Medulla oblongata (tissue), 1 donor: ENCODE measurements around the gene LRRC49.
"Not testable (repeated sequence)": the region's sequence is repeated elsewhere in the genome, so short reads cannot be mapped to it uniquely, and the experiment has no call there.

Experiments
- DNase-seq: peaks from one replicate; pipeline ENCODE4 v3.0.0-alpha.2; 2015; ENCODE audit errors: extremely low spot score

Gene LRRC49

DNA sequence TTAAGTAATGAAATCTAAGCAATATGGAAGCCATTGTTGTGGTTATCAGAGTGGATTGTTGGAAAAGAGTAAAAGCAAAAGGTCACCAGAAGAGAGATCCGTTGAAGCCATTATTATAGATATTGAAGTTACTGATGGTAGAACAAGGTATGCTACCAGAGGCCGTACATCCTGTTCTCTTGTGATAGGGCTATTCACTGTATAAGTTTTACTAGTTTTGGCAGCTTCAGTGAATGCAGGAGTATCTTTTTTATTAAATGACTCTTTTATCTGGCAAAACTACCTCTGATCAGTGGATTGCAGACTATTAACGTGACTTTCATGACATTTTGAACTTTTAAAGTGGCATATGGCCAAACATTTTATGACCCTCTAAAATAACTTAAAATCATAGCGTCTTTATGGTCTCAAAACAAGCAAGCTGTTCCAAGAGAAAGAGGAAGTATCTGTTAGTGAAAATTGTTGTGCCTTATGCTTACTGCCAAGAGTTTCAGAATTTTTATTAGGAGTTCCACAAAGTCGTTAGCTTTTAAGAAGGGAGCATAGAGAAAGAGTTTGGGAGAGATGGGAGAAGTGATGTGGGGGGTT lies 102.9 kb downstream of the LRRC49 start:
- DNase-seq: no peak

DNA sequence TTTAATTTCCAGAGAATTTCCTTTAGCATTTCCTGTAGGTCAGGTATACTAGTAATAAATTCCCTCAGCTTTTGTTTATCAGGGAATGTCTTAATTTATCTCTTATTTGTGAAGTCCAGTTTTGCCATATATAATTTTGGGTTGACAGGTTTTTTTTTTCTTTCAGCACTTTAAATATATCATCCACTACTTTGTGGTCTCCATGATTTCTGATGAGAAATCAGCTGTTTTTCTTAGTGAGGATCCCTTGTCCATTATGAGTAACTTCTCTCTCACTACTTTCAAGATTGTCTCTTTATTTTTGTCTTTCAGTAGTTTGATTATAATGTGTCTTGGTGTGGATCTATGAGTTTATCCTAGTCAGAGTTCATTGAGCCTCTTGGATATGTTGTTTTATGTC lies 105.7 kb downstream of the LRRC49 start:
- DNase-seq: no peak

DNA sequence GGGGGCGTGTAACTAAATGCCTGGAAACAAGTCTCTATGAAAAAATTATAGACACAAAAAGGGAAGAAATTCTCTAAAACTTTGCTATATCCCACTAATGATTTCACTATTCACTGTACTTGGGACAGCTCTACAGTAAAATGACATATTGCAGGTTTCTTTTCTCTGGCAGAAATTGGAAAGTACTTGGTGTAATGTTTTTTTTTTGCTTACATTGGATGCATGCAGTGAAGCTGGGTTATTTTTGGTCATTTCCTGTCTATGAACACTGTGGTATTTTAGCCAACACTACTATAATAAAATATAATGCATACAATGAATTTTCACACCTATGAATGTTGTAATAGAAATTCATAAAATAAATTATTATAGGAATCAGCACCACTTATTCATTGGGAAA lies 109.7 kb downstream of the LRRC49 start:
- DNase-seq: no peak

DNA sequence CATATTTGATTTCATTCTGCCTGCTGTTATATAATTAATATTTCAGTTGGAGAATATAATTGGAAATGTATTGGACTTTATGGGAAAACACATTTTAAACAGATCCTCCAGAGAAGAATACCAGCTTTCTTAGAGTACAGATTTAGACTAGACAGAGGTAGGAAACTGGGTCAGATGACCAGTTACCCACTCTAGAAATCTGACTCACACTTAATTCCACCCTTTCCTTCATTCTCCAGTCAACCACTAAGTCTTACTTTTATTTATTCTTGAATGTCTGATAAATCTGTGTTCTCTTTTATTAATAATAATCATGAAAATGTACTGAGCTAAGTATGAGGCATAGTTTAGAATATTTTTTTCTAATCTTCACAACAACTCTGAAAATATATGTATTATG lies 110.7 kb downstream of the LRRC49 start:
- DNase-seq: no peak

DNA sequence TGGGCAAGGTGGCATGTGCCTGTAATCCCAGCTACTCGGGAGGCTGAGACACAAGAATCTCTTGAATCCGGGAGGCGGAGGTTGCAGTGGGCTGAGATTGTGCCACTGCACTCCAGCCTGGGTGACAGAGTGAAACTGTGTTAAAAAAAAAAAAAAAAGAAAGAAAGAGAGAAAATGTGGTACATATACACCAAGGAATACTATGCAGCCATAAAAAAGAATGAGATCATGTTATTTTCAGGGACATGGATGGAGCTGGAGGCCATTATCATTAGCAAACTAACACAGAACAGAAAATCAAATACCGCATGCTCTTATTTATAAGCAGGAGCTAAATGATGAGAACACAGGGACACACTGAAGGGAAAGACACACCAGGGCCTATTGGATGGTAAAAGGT lies 111.9 kb downstream of the LRRC49 start:
- not testable (repeated sequence) for DNase-seq

DNA sequence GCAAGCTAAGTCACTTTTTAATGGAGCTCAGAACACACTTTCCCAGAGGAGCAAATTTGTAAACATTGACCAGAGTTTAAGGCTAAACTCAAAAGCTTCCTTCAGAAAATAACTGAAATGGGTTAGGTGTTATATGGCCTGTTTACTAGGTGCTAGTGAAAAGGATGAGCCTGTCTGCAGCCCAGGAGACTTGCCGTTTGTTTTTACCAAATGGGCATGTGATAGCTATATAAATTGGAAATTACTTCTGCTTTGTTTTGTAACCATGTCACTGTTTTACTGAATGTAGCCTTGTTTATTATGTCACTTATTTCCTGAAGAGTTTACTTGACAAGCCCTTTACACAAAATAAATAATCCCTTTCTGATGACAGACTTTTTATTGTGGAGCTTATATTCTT lies 113.3 kb downstream of the LRRC49 start:
- DNase-seq: no peak

DNA sequence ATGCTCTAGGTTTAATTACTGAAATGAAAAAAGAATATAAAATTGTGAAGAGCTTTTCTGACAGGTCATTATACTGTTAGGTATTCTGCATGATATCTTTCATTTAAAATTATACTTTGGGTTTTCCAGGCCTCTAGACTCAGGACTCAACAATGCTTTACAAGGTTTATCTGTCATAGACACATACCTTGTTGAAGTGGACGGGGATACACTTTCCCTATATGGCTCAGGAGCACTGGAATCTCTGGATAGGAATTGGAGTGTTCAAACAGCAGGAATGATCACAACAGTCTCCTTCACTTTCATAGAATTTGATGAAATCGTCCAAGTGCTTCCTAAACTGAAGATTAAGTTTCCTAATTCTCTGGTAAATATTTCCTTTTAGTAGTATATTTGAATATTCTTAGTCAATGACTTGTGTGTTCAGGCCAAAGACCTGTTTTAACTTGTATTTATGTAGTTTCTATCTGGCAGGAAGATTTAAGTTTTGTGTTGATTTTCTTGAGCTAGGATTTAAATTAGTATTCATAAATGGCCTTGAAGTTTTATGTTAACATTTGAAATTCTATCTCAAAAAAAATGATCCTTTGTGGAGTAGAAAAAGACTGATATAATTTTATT lies 115.7 kb downstream of the LRRC49 start:
- DNase-seq: no peak

DNA sequence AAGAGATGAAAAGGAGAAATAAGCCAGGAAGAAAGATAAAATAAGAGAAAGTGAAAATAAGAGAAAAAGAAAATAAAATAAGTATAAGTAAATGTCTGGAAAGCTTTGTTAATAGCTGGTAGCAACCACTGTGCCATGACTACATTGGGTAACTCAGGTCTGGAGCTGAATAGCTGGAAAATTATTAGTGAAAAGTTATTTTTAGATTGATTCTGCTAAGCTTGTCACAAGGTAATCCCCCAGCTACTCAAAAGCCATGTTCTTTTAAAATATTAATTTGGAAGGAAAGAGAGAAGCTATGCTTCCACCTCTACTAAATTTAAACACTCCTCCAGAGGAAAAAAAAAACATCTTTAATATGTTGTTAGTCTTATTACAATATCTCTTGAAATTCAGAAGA lies 117.8 kb downstream of the LRRC49 start:
- no peak for DNase-seq

DNA sequence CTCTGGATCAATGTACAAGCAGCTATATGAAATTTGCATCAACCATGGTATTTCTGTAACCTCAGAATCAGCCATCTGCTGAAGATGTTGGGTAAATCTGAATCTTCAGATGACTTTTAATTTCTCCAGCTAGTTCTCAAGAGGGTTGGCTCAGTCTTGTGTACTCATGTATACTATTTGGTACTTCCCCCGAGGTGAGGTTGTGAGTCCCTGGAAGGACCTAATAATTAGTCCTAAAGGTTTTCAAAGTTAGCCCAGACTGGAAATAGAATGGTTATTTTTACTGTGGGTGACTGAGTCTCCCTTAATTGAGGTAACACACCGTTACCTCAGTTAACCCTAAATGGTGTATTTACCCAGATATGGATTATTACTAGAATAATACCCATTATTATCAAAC lies 118.4 kb downstream of the LRRC49 start:
- DNase-seq: no peak

DNA sequence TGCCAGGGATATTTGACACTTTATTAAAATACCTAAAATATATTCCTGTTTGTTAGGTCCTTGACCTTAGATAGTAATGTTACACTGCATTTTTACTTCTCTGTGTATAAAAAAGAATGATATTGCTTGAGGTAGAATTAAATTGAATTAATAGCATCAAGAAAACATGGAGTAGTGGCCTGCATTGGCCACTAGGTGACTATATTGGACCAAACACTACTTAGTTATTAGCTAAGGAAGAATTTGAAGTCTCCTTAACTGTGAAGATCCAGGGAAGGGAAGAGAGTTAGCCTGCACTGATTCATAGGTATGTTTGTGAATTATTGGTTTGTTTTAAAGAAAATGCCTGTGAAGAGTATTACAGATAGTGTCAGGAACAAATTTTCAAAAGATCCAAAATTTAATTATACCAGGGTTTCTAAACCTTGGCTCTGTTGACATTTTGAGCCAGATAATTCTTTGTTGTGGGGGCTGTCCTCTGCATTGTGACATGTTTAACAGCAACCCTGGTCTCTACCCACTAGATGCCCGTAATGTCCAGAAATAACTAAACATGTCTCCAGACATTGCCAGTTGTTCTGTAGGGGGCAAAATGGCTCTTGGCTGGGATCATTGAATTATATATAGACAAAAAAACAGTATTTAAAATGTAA lies 119.0 kb downstream of the LRRC49 start:
- no peak for DNase-seq

DNA sequence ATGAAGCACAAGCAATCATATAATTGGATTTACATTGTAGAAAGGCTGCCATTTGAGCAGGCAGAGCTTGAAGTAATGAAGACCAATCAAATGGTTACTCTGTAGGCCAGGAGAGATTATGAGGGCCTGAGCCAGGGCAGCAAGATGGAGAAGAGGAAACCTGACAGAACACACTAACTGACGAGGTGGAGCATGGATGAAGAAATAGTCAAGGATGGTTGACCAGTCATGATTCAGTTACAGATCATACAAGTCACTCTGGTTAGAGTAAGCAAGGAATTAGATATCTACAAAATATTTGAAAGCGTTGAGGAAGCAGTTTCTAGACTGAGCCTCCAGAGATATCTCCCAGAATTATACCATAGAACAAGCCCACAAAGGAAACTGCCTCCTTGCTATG lies 120.8 kb downstream of the LRRC49 start:
- no peak for DNase-seq

DNA sequence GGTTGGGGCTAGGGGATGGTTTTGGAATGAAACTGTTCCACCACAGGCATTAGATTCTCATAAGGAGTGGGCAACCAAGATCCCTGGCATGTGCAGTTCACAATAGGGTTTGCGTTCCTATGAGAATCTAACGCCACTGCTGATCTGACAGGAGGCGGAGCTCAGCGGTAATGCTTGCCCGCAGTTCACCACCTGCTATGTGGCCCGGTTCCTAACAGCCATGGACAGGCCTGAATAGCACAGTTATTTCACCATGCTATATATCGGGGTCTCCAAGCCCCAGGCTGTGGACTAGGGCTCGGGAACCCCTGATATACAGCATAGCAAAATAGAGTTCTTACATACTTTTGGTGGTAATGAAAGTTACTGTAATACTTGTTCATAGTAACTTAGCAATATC lies 122.7 kb downstream of the LRRC49 start:
- DNase-seq: no peak

DNA sequence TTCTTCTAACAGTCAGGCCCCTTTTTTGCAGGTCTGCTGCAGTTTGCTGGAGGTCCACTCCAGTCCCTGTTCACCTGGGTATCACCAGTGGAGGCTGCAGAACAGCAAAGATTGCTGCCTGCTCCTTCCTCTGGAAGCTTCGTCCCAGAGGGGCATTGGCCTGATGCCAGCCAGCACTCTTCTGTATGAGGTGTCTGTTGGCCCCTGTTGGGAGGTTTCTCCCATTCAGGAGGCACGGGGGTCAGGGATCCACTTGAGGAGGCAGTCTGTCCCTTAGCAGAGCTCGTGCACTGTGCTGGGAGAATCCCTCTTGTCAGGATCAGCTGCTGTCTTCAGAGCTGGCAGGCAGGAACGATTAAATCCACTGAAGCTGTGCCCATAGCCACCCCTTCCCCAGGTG lies 138.6 kb downstream of the LRRC49 start:
- not testable (repeated sequence) for DNase-seq

DNA sequence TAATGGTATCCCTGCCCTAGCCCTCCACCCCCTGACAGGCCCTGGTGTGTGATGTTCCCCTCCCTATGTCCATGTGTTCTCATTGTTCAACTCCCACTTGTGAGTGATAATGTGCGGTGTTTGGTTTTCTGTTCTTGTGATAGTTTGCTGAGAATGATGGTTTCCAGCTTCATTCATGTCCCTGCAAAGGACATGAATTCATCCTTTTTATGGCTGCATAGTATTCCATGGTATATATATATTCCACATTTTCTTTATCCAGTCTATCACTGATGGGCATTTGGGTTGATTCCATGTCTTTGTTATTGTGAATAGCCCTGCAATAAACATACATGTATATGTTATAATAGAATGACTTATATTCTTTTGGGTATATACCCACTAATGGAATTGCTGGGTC lies 142.9 kb downstream of the LRRC49 start:
- DNase-seq: not testable (repeated sequence)

DNA sequence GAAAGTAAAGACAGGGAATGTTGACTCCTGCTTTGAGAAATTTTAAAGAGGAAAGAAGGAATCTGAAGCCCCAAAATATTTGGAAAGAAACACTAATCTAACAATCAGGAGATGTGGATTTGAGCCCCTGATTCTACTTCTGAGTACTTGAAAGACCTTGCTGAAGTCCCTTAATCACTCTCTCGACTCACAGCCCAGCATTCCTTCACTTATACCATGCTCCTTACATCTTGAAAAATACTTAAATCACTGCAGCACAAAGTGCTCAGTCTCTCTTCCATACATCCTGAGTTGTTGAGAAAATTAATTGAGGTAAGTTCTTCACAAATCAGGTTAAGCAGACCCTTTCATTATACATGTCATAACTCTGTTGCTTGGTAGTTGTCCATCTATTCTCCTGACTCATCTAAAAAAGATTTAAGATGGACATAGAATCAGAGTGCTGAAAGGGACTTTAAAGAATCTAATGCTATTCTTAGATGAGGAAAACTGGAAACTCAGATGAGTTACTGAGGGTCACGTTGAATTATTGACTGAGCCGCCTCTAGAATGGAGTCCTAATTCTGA lies 149.8 kb downstream of the LRRC49 start:
- no peak for DNase-seq

DNA sequence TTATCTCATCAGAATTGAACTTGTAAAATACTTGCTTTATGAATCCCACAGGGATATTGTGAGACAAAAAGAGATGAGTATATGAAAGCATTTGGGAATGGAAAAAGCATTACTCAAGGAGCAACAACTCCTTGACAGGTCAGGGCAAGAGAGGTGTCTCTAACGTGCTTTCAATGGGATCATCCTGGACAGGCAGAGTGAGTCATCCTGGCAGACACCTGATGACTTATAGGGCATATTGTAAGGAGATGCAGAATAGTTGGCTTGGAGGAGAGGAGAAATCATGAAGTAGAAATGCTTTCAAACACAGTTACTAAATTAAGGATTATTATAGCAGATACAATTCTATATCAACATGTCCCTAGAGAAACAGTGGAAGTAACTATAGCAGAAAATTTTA lies 150.7 kb downstream of the LRRC49 start:
- DNase-seq: no peak

DNA sequence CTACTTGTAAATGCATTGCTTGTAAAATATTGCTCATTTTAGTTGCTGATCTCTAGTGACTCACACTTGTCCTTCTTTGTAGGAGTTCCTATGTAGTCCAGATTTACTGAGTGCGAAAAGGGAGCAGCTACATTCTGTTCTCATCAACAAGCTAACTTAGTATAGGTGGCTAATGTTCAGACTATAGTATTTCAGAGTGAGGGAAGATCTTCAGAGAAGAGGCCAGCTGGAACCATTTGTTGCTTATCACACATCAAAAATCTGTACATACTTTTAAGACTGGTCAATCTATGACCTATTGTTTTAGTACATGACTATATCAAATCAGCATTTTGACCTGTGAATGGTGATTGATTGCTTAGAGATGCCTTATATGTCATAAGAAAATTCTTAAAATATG lies 151.4 kb downstream of the LRRC49 start:
- no peak for DNase-seq

DNA sequence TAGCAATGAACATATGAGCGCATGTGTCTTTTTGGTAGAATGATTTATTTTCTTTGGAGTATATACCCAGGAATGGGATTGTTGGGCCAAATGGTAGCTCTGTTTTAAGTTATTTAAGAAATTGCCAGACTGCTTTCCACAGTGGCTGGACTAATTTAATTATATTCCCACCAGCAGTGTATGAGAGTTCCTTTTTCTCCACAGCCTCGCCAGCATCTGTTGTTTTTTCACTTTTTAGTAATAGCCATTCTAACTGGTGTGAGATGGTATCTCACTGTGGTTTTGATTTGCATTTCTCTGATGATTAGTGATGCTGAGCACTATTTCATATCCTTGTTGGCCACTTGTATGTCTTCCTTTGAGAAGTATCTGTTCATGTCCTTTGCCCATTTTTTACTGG lies 153.5 kb downstream of the LRRC49 start:
- DNase-seq: not testable (repeated sequence)

DNA sequence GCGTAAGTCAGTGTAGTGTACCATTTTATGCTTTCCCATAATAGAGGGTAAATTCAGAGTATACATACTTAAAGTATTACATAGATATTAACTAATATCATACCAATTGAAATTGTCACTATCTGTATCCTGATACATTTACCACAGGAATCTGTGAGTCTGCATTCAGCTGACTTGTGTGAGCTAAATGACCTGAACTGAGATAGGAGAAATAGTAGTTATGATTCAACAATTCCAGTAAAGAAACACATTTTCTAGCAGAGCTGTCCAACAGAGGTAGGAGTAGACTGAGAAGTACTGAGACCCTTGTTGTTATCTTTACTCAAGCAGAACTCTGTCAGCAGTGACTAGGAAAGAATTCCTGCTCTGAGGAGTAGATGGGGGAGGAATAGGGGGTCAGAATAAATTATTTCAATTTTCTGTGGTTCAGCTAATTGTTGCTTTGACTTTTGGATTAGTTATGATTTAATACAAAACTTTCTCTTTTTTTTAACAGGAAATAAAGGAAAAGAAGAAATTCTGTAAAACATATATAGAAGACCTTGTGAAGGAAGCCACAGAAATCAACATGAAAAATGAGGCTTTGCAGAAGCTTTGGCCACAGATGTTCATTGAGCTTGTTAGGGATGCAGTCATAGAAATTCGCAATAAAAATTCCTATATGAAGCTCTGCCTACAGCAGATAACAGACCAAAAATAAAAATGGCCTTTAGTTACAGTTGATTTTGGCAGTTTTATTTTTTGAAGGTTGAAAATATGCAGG lies 156.5 kb downstream of the LRRC49 start:
- no peak for DNase-seq

DNA sequence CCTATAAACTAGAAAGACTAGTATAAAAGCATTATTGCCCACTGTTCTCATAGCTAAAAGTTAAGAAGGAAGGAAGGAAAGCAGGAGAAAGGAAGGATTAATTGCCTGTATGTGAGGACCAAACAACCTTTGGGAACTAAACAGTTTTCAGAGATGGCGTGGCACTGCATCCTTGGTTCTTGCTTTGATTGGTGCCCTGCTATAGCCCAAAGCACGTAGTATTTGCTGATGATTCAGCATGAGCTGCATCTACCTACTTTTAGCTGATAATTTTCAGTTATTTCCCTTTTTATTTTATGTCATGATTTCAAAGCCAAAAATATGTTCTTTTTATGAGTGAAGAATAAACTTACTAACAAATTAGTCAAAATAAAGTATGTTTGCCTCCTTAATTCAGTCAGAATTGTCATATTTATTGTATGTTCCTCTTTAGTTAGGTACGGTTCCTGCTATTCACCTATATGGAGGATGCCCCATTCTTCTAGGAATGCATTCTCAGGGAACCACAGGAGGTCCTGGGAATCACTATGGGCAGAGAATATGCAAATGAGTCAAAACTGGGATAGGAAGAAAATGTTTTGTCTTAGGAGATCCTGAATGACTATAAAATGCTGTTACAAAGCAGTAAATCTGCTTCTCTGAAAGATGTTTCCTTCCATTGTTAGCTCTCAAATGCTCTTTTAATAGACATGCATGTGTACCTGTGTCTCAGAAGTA lies 157.2 kb downstream of the LRRC49 start:
- DNase-seq: no peak

DNA sequence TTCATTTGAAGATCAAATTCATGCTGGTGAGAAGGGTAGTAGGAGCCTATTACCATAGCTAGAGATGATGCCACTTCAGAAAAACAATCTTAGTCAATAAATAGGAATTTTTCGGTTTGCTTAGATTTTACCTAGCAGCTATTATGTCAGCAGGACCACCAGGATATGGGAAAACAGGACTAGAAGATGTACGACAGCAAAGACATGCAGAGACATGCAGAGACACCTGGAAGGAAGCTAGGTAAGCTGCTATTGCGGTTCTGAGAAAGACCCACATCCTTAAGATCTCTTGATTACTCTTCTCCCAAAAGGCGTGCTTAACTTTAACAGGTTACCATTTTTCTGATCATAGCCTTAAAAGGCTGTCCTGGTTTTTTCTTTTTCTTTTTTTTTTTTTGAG lies 157.8 kb downstream of the LRRC49 start:
- no peak for DNase-seq

DNA sequence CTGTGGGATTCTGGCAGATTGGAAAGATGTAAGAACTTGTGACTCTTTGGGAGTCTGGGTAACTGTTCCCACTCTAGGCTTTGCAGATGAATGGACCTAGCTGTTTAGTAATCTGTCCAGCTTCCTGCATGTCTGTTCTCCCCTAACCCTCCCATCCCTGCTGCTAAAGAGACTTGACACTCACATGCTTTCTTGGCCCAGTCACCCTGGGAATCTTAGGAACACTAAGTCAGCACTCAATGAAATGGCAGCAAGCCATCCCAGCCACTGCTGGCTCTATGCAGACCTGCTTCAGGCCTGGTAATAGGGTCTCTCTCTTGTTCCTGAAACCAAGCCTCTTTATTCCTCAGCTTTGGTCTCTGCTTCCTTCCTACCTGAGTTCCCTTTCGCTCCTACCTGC lies 158.9 kb downstream of the LRRC49 start:
- DNase-seq: peak; percentile 69
